Left renal pelvis (tissue), 4 donors: ENCODE data around the gene CARMIL3. TPM values are rescaled to one million over a fixed set of nuclear protein-coding genes. Genes with fewer than 3 reads are reported as not detected.

Source experiments
- DNase-seq, 4 donors: peaks; one replicate each; pipeline ENCODE4 v3.0.0-alpha.2; 2013; ENCODE audit warnings: low read depth in 4 of 4, low spot score in 3 of 4
- polyA plus RNA-seq, 4 donors: library from polyadenylated mRNA; unstranded; fragments of 120-200 nt; gene quantifications; one replicate each; pipeline ENCODE4 v1.2.1, GENCODE V29; 2013; ENCODE audit not compliant: insufficient read length in 4 of 4

CARMIL3 gene
- polyA plus RNA-seq, 4 donors: 1.2 to 2.0 (median 1.8) TPM

GRCh38 chr14:24060443-24060842 lies 8.6 kb downstream of the CARMIL3 start:
- DNase-seq: no peak

GRCh38 chr14:24060984-24061913 lies 9.4 kb downstream of the CARMIL3 start:
- no peak for DNase-seq

GRCh38 chr14:24062216-24062980 lies 10.6 kb downstream of the CARMIL3 start:
- no peak for DNase-seq

- no peak for DNase-seq
Observed at GRCh38 chr14:24063263-24063836, 11.5 kb downstream of the CARMIL3 start.

- no peak for DNase-seq
Observed at GRCh38 chr14:24064091-24064795, 12.4 kb downstream of the CARMIL3 start.

GRCh38 chr14:24064856-24065255 lies 13.0 kb downstream of the CARMIL3 start:
- DNase-seq: no peak

- no peak for DNase-seq
Observed at GRCh38 chr14:24065408-24065807, 13.6 kb downstream of the CARMIL3 start.

- DNase-seq: no peak
Observed at GRCh38 chr14:24066496-24067132, 14.8 kb downstream of the CARMIL3 start.

- DNase-seq: no peak
Observed at GRCh38 chr14:24067133-24068082, 15.6 kb downstream of the CARMIL3 start.

- no peak for DNase-seq
Observed at GRCh38 chr14:24068711-24069410, 17.1 kb downstream of the CARMIL3 start.

GRCh38 chr14:24069411-24069735 lies 17.6 kb downstream of the CARMIL3 start:
- DNase-seq: no peak

- DNase-seq: no peak
Observed at GRCh38 chr14:24070285-24071143, 18.7 kb downstream of the CARMIL3 start.

- no peak for DNase-seq
Observed at GRCh38 chr14:24071144-24071697, 19.4 kb downstream of the CARMIL3 start, which contains the start of gene CPNE6. CPNE6 (plus strand) TSS chr14:24071562; CDS start chr14:24072937, 1,375 bp downstream.

- DNase-seq: no peak
Observed at GRCh38 chr14:24071836-24072430, 20.1 kb downstream of the CARMIL3 start.

- no peak for DNase-seq
Observed at GRCh38 chr14:24072436-24072835, 20.6 kb downstream of the CARMIL3 start.

GRCh38 chr14:24072881-24073877 lies 21.4 kb downstream of the CARMIL3 start:
- no peak for DNase-seq
